Measurements from ENCODE around the gene EME2.

- TF ChIP-seq CTCF (IDR thresholded peaks at IDR 0.05) = no peak
- TF ChIP-seq POLR2A (IDR thresholded peaks at IDR 0.05) = no peak
Measured at GRCh38 chr16:1821861-1822611, 49.4 kb downstream of the EME2 start.

Data from testis (tissue), 2 donors.